ENCODE measurements around the gene ARID3C.

The ARID3C gene

GRCh38 chr9:34572092-34572491, 56.8 kb downstream of the ARID3C start:
- ChIA-PET CTCF (no interaction called here), POLR2A (ENCODE audit: low non-redundant PET) (no interaction called here)
- no peak for DNase-seq (ENCODE audit: low spot score)

GRCh38 chr9:34571481-34571810, 57.4 kb downstream of the ARID3C start:
- TF ChIP-seq CTCF (conservative IDR thresholded peaks at IDR 0.05; ENCODE audit: low read depth): no peak
- no peak for DNase-seq (ENCODE audit: low spot score)
- CTCF ChIA-PET: no interaction called here
- POLR2A ChIA-PET (ENCODE audit: low non-redundant PET): no interaction called here
- no peak overlapping the region for H3K27ac ChIP-seq

More at GRCh38 chr9:34572092-34572491, 56.8 kb downstream of the ARID3C start:
- no peak for TF ChIP-seq CTCF (conservative IDR thresholded peaks at IDR 0.05; ENCODE audit: low read depth)
- no peak overlapping the region for H3K27ac ChIP-seq

All from RWPE1 (cell line).